Peyer's patch (tissue), 4 donors: ENCODE results near the gene KDM6A. TPM values are rescaled to one million over a fixed set of nuclear protein-coding genes. Genes with fewer than 3 reads are reported as not detected.

Experiments used
- DNase-seq, 3 donors: peaks; one replicate each; pipeline ENCODE4 v3.0.0-alpha.2; 2017 to 2019
- H3K27ac ChIP-seq, 4 donors: fragments of 200-600 bp; sonication (generic); one replicate each; pipeline ENCODE4 v1.5.1; 2016 to 2019
- H3K27me3 ChIP-seq, 2 donors: fragments of 200-600 bp; sonication (generic); one replicate each; pipeline ENCODE4 v1.5.1; 2019
- H3K36me3 ChIP-seq, 3 donors: fragments of 200-600 bp; sonication (generic); one replicate each; pipeline ENCODE4 v1.5.1; 2016 to 2019
- H3K4me1 ChIP-seq, 4 donors: fragments of 200-600 bp; sonication (generic); one replicate each; pipeline ENCODE4 v1.5.1; 2016 to 2019
- H3K4me3 ChIP-seq, 4 donors: fragments of 200-600 bp; sonication (generic); 1 replicate in 3 of 4; 2 replicates in 1 of 4; pipeline ENCODE4 v1.5.1; 2016 to 2019; ENCODE audit warnings: mild to moderate bottlenecking in 1 of 4
- H3K9me3 ChIP-seq, 4 donors: fragments of 200-600 bp; sonication (generic); one replicate each; pipeline ENCODE4 v1.5.1; 2016 to 2019; ENCODE audit warnings: mild to moderate bottlenecking in 1 of 4
- POLR2A ChIP-seq, 2 donors: fragments of 450-650 bp; IDR thresholded peaks; one replicate each; pipeline ENCODE4 v1.5.1; 2017; ENCODE audit warnings: antibody characterized with exemption in 2 of 2, mild to moderate bottlenecking in 2 of 2, moderate library complexity in 2 of 2
- total RNA-seq, 4 donors: library from RNA; depleted of rRNA; stranded (reverse); fragments of >200 nt; gene quantifications; one replicate each; pipeline ENCODE4 v1.1.0, GENCODE V29; 2016
- TF ChIP-seq, protein P1 (sequence below), 6 experiments: fragments of 450-650 bp in 4 of 6; fragments of 200-600 bp in 2 of 6; sonication (generic) in 1 of 6; IDR thresholded peaks; one replicate each; pipeline ENCODE4 v1.5.1; 2017 to 2019; ENCODE audit warnings: antibody characterized with exemption in 6 of 6, mild to moderate bottlenecking in 3 of 6, moderate library complexity in 1 of 6

The KDM6A gene
- total RNA-seq, 4 donors from 2014 or later = 40.4 to 83.2 (median 73.7) TPM

DNA sequence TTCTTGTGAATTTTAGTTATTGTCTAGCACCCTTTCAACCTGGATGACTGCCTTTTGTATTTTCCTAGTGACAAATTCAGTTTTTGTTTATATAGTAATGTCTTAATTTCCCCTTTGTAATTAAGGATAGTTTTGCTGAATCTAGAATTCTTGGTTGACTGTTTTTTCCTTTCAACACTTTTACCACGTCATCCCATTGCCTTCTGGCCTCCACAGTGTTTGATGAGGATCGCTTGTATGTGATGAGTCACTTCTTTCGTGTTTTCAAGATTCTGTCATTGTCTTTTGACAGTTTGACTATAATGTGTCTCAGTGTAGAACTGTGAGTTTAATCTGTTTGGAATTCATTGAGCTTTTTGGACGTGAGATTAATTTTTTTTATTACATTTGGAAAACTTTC lies 30.1 kb downstream of the KDM6A start:
- Histone ChIP-seq H3K9me3 (no peaks in the 10 kb centered on the region), H3K27ac (no peak overlapping the region), H3K36me3 (no peaks in the 10 kb centered on the region), H3K27me3 (no peaks in the 10 kb centered on the region), H3K4me1 (no peaks in the 10 kb centered on the region), H3K4me3 (no peak overlapping the region)
- no peak for DNase-seq
- TF ChIP-seq, protein P1, sequence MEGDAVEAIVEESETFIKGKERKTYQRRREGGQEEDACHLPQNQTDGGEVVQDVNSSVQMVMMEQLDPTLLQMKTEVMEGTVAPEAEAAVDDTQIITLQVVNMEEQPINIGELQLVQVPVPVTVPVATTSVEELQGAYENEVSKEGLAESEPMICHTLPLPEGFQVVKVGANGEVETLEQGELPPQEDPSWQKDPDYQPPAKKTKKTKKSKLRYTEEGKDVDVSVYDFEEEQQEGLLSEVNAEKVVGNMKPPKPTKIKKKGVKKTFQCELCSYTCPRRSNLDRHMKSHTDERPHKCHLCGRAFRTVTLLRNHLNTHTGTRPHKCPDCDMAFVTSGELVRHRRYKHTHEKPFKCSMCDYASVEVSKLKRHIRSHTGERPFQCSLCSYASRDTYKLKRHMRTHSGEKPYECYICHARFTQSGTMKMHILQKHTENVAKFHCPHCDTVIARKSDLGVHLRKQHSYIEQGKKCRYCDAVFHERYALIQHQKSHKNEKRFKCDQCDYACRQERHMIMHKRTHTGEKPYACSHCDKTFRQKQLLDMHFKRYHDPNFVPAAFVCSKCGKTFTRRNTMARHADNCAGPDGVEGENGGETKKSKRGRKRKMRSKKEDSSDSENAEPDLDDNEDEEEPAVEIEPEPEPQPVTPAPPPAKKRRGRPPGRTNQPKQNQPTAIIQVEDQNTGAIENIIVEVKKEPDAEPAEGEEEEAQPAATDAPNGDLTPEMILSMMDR (IDR thresholded peaks at IDR 0.05) = no peak
- no peak for TF ChIP-seq POLR2A (IDR thresholded peaks at IDR 0.05)

DNA sequence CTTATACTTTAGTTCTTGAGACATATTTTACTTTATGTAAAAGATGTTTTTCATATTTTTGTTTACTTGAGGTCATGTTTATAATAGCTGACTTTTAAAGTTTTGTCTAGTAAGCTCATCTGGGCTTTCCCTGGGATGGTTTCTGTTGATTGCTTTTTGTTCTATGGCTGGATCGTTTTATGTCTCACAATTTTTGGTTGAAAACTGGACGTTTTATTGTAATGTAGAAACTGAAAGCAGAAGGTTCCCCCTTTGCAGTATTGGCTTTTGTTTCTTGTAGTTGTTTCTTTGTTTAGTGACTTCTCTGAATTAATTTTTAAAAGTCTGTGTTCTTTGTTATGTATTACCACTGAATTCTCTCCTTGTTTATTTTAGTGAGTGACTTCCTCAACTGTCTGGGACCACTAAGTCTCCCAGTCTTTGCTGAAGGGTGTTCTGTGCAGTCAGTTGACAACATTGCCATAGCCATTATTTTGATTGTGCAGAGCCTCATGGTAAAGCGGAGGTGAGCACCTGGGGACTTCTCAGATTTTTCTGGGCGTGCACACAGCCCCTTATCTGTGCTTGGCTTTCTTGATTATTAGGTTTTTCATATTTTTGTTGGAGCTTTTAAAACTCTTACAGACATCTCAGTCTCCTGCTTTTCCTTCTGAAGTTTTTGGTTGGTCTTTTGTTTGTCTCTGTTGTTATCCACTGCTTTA lies 31.0 kb downstream of the KDM6A start:
- TF ChIP-seq, protein P1 (IDR thresholded peaks at IDR 0.05) = no peak
- no peak for TF ChIP-seq POLR2A (IDR thresholded peaks at IDR 0.05)

DNA sequence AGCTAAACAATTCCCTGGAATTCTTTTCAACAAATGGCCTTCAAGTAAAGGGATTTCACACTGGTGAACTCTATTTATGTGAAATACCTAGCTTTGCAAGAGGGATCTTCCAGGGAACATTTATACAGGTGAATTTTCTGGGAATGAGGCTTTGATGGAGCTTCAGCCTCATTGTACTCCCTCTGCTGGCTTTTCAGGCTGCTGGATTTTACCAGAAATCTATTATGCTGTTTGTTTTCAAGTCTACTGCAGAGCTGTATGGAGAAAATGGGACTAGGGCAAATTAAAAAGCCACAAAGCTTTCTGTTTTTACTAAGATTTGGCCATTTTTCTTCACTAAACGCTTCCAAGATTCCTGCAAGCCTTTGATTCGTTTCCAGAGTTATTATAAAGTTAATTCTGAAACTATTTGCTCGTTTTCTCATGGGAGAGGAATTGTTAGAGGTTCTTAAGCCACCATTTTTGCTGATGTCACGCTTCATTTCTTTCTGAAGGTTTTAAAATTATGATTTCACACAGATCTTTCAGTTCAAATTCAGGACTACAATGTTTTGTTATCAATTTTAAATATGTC lies 31.6 kb downstream of the KDM6A start:
- no peaks in the 10 kb centered on the region for H3K4me1 ChIP-seq
- H3K9me3 ChIP-seq = no peaks in the 10 kb centered on the region
- H3K27me3 ChIP-seq = no peaks in the 10 kb centered on the region
- no peak for DNase-seq
- no peaks in the 10 kb centered on the region for H3K36me3 ChIP-seq
- H3K27ac ChIP-seq = peak overlapping the region in 1 of 4 donors; percentile 34
- no peak overlapping the region for H3K4me3 ChIP-seq
- TF ChIP-seq POLR2A (IDR thresholded peaks at IDR 0.05) = no peak
- TF ChIP-seq, protein P1 (IDR thresholded peaks at IDR 0.05) = no peak

More for the DNA sequence above, 31.0 kb downstream of the KDM6A start:
- Histone ChIP-seq H3K27ac (peak overlapping the region in 1 of 4 donors; percentile 34), H3K4me3 (no peak overlapping the region), H3K36me3 (no peaks in the 10 kb centered on the region), H3K9me3 (no peaks in the 10 kb centered on the region), H3K27me3 (no peaks in the 10 kb centered on the region), H3K4me1 (no peaks in the 10 kb centered on the region)
- no peak for DNase-seq

DNA sequence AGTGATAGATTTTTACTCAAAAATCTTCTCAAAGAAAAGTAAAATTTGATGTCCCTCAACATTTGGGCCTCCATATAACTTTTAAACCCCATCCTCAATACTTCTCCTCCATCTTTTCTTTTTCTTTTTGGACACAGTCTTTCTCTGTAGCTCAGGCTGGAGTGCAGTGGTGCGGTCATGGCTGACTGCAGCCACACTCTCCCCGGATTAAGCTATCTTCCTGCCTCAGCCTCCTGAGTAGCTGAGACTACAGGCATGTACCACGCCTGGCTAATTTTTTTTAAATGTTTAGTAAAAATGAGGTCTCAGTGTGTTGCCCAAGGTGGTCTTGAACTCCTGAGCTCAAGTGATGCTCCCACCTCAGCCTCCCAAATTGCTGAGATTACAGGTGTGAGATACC lies 33.1 kb downstream of the KDM6A start:
- Histone ChIP-seq H3K27me3 (no peaks in the 10 kb centered on the region), H3K4me1 (no peaks in the 10 kb centered on the region), H3K27ac (peak overlapping the region in 1 of 4 donors; percentile 56), H3K36me3 (no peaks in the 10 kb centered on the region), H3K4me3 (no peak overlapping the region), H3K9me3 (no peaks in the 10 kb centered on the region)
- DNase-seq = peak in 1 of 3 donors; percentile 50
- no peak for TF ChIP-seq POLR2A (IDR thresholded peaks at IDR 0.05)
- TF ChIP-seq, protein P1 (IDR thresholded peaks at IDR 0.05) = no peak

DNA sequence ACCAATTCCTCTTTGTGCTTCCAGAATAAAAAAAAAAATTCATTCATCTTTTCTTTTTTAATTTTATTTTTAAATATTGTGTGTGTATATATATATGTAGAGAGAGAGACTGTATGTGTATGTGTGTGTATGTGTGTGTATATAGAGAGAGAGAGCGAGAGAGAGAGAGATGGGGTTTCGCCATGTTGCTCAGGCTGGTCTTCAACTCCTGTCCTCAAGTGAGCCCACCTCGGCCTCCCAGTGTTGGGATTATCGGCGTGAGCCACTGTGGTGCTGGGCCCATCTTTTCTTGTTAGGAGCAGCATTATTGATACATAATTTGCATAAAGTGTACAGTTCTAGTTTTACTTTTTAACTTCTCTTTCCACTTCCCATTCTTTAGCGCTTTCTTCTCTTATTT lies 33.6 kb downstream of the KDM6A start:
- H3K4me3 ChIP-seq = no peak overlapping the region
- H3K4me1 ChIP-seq = no peaks in the 10 kb centered on the region
- H3K36me3 ChIP-seq = no peaks in the 10 kb centered on the region
- no peaks in the 10 kb centered on the region for H3K9me3 ChIP-seq
- no peak for DNase-seq
- peak overlapping the region in 1 of 4 donors; percentile 56 for H3K27ac ChIP-seq
- H3K27me3 ChIP-seq = no peaks in the 10 kb centered on the region
- TF ChIP-seq, protein P1 (IDR thresholded peaks at IDR 0.05) = no peak
- no peak for TF ChIP-seq POLR2A (IDR thresholded peaks at IDR 0.05)
